HG03521 (cell line): ENCODE data around the gene MYD88.

Experiments
- ATAC-seq: cut with Tn5 transposase; IDR thresholded peaks from one replicate; pipeline ENCODE4 v1.9.1; 2021; ENCODE audit warnings: mild to moderate bottlenecking, moderate library complexity; ENCODE audit not compliant: unreplicated experiment

MYD88 gene

GRCh38 chr3:38111696-38112377, 26.6 kb upstream of the MYD88 start:
- ATAC-seq = no peak

GRCh38 chr3:38112378-38112761, 26.1 kb upstream of the MYD88 start:
- no peak for ATAC-seq

- no peak for ATAC-seq
Measured at GRCh38 chr3:38114052-38114874, 24.2 kb upstream of the MYD88 start.

- ATAC-seq = no peak
Measured at GRCh38 chr3:38114875-38115644, 23.4 kb upstream of the MYD88 start.

GRCh38 chr3:38115645-38116427, 22.6 kb upstream of the MYD88 start:
- no peak for ATAC-seq

GRCh38 chr3:38116471-38117162, 21.8 kb upstream of the MYD88 start:
- ATAC-seq = no peak

- ATAC-seq = no peak
Measured at GRCh38 chr3:38117163-38117716, 21.2 kb upstream of the MYD88 start.

- ATAC-seq = peak; percentile 50
Measured at GRCh38 chr3:38117748-38118420, 20.6 kb upstream of the MYD88 start.

- ATAC-seq = no peak
Measured at GRCh38 chr3:38118421-38119247, 19.8 kb upstream of the MYD88 start.

- ATAC-seq = no peak
Measured at GRCh38 chr3:38119248-38119544, 19.3 kb upstream of the MYD88 start.

GRCh38 chr3:38119821-38120692, 18.4 kb upstream of the MYD88 start:
- ATAC-seq = no peak

GRCh38 chr3:38120693-38121450, 17.6 kb upstream of the MYD88 start:
- no peak for ATAC-seq

GRCh38 chr3:38121451-38121831, 17.0 kb upstream of the MYD88 start:
- ATAC-seq = no peak

- no peak for ATAC-seq
Measured at GRCh38 chr3:38121832-38122461, 16.5 kb upstream of the MYD88 start.

GRCh38 chr3:38122712-38123290, 15.7 kb upstream of the MYD88 start:
- no peak for ATAC-seq
